ENCODE measurements around the gene GSC2. TPM values are rescaled to one million over a fixed set of nuclear protein-coding genes. Genes with fewer than 3 reads are reported as not detected.

Gene GSC2
- polyA plus RNA-seq, 1 donor = not detected

DNA sequence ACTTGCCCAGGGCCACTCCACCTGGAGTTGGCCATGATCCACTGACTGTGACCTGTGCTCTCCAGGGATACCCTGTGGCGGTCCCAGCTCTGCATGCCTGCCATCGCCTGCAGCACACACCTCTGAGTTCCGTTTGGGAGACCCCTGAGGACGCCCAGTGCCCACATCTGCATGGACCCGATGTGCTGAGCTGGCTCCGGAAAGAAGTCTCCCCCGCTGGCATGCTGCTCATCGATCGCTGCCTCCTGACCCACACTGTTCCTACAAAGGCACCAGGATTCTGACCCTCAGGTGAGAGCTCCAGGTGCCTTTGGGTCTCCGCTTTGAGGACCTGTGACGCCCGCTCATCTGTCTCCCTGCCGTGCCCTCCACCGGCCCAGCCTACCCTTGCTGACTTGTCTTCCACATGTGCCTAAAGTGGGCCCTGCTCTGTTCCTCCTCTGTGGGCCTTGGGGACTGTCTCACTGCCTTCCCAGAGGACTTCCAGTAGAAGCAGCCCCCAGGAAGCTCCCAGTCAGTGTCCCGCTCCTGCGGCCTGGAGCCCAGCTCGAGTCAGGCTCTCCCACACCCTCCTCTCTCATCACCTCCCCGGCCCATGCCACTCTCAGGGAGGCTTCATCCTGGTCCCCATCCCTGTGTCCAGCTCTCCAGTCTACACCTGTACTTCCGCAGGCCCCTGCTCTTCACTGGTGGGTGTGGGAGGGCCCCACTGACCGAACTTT is 34.3 kb upstream of the GSC2 start:
- Histone ChIP-seq H3K27ac (ENCODE audit: low read length) (no peak overlapping the region), H3K27me3 (ENCODE audit: control insufficient read depth, insufficient read depth, low read length) (no peaks in the 10 kb centered on the region), H3K36me3 (ENCODE audit: control insufficient read depth, insufficient read depth, low read length) (no peaks in the 10 kb centered on the region), H3K4me1 (ENCODE audit: control insufficient read depth, insufficient read depth, low read length) (peaks cover 17% of the 10 kb centered on the region), H3K4me3 (ENCODE audit: low read length) (no peak overlapping the region), H3K9me3 (ENCODE audit: control insufficient read depth, low read depth, low read length) (no peaks in the 10 kb centered on the region)
- WGBS (ENCODE audit: insufficient coverage, low lambda C conversion rate) = no CpG with 5 or more reads among the region's 20 CpGs
- DNase-seq = no peak

DNA sequence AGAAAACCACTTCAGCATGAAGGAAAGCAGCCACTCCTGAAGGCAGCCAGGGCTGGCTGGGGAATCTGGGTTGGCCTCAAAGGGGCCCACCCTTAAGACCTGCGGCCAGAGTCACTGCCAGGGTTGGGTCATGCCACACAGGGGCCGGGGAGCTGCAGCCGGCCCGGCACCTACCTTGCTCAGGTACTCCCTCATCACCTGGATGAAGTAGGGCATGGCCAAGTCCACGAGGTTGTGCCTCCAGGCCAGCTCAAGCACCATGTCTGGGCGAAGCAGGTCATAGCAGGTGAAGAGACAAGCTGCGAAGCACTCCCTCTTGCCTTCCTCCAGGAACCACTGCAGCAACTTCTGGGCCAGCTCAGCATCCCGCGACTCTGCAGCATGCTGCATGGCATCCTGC is 33.1 kb upstream of the GSC2 start:
- no peak for DNase-seq
- Histone ChIP-seq H3K4me1 (ENCODE audit: control insufficient read depth, insufficient read depth, low read length) (peaks cover 21% of the 10 kb centered on the region), H3K36me3 (ENCODE audit: control insufficient read depth, insufficient read depth, low read length) (no peaks in the 10 kb centered on the region), H3K4me3 (ENCODE audit: low read length) (no peak overlapping the region), H3K27ac (ENCODE audit: low read length) (no peak overlapping the region), H3K27me3 (ENCODE audit: control insufficient read depth, insufficient read depth, low read length) (no peaks in the 10 kb centered on the region), H3K9me3 (ENCODE audit: control insufficient read depth, low read depth, low read length) (no peaks in the 10 kb centered on the region)
- no CpG with 5 or more reads among the region's 9 CpGs for WGBS (ENCODE audit: insufficient coverage, low lambda C conversion rate)

DNA sequence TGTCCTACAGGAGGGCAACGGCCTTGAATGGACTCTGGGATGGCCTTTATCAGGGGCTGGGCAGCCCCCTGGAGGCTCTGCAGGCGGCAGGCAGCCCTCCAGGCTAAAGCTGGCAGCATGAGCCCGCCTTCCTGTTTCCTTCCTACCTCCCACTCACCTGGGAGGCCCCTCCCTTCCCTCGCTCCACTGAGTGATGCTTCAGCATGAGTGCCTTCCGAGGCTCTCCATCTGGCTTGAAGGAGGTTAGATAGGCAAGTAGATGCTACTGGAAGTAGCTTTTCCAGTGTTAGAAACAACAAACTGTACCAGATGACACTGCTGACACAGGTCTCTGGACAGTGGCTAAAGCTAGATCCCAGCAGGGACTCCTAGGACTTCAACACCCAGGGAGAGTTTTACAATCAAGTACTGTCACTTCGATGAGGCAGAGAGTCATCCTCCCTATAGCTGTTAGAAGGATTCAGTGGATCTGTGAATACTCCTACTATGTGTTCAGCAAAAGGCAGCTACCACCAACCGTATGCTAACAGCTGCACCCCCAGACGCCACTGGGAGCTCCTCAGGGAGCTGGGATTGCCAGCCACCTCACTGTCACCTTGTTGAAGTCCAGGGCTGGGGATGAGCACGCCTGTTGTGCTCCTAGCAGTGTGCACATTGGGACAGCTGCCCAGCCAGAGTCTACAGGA is 32.5 kb upstream of the GSC2 start:
- Histone ChIP-seq H3K27ac (ENCODE audit: low read length) (no peak overlapping the region), H3K9me3 (ENCODE audit: control insufficient read depth, low read depth, low read length) (no peaks in the 10 kb centered on the region), H3K4me1 (ENCODE audit: control insufficient read depth, insufficient read depth, low read length) (peaks cover 21% of the 10 kb centered on the region), H3K27me3 (ENCODE audit: control insufficient read depth, insufficient read depth, low read length) (no peaks in the 10 kb centered on the region), H3K4me3 (ENCODE audit: low read length) (no peak overlapping the region), H3K36me3 (ENCODE audit: control insufficient read depth, insufficient read depth, low read length) (no peaks in the 10 kb centered on the region)
- no CpG with 5 or more reads among the region's 9 CpGs for WGBS (ENCODE audit: insufficient coverage, low lambda C conversion rate)
- DNase-seq = no peak

DNA sequence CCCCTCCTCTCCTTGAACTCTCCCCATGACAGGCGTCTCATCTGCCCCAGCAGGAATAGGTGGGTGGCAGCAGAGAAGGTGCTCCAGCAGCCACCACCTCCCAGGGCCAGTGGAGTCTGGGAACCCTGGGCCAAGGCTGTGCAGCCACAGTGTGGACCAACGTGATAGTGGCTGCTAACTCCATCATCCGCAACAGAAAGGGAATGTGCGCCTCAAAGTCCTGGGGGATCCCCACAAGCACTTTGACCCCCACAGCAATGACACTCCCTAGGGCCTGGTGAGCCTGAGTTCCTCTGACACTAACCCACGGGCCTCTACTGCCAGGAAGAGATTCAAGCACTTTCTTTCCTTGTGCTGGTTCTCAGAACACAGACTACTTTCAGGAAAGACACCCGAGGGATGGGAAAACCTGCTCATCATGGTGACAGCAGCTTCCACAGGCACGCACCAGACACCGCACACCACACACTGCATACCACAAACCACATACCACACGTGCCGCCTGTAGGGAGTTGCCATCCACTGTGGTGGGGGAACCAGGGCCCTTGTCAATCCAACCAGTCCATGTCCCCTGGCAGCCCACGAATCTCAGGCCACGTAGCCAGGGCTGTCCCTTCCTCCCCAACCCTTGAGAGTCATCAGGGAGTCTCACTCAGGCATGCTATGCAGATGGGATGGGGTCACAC is 31.8 kb upstream of the GSC2 start:
- Histone ChIP-seq H3K27me3 (ENCODE audit: control insufficient read depth, insufficient read depth, low read length) (no peaks in the 10 kb centered on the region), H3K27ac (ENCODE audit: low read length) (no peak overlapping the region), H3K36me3 (ENCODE audit: control insufficient read depth, insufficient read depth, low read length) (peaks cover 2% of the 10 kb centered on the region), H3K4me1 (ENCODE audit: control insufficient read depth, insufficient read depth, low read length) (peaks cover 24% of the 10 kb centered on the region), H3K9me3 (ENCODE audit: control insufficient read depth, low read depth, low read length) (no peaks in the 10 kb centered on the region), H3K4me3 (ENCODE audit: low read length) (no peak overlapping the region)
- no peak for DNase-seq
- WGBS (ENCODE audit: insufficient coverage, low lambda C conversion rate) = no CpG with 5 or more reads among the region's 12 CpGs

DNA sequence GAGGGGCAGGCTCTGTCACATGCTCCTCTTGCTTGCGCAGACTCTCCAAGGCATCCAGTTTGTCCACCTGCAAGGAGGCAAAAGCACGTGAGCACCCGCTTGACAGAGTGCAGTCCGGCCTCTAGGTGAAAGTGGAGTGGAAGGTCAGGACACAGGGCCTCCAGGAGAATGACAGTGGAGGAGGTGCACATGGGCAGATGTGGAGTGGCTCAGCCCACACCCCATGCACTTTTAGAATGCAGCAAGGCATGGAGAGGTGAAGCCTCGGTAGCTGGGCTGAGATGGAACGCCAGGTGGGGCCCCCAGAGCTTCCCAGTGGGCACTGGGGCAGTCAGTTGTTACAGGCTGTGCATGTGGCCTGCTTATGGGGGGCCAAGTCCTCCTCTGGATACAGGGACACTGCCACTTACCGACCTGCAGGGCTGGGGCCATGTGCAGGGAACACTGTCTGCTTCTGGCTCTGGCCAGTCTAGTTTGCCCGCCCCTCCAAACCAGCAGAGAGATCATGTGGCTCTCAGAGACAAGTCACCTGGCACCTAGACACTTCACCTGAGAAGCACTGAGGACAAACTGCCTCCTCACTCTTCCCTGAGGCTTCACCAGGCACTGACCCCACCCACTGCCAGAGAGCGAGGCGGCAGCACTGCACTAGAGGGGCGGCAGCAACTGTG is 30.8 kb upstream of the GSC2 start:
- no peak overlapping the region for H3K4me3 ChIP-seq (ENCODE audit: low read length)
- no CpG with 5 or more reads among the region's 11 CpGs for WGBS (ENCODE audit: insufficient coverage, low lambda C conversion rate)
- no peak for DNase-seq
- H3K4me1 ChIP-seq (ENCODE audit: control insufficient read depth, insufficient read depth, low read length) = peaks cover 33% of the 10 kb centered on the region
- H3K27me3 ChIP-seq (ENCODE audit: control insufficient read depth, insufficient read depth, low read length) = no peaks in the 10 kb centered on the region
- H3K9me3 ChIP-seq (ENCODE audit: control insufficient read depth, low read depth, low read length) = no peaks in the 10 kb centered on the region
- H3K27ac ChIP-seq (ENCODE audit: low read length) = no peak overlapping the region
- H3K36me3 ChIP-seq (ENCODE audit: control insufficient read depth, insufficient read depth, low read length) = peaks cover 13% of the 10 kb centered on the region

DNA sequence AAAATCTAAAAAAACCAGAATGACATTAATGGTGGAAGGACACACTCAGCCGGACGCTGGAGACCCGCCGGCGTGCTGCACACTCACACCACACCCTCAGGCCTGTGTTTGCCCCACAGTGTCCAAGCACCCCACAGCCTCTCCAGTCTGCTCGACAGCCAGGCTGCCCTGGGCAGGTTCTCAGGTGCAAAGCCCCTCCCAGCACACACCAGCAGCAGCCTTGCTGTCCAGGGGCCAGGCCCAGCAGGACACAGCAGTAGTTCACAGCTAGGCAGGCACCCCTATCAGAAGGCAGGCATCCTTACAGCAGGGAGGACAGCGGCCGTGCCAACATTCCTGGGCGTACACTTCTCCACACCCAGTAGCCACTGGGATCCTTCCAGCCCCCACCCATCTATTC is 30.1 kb upstream of the GSC2 start:
- Histone ChIP-seq H3K4me1 (ENCODE audit: control insufficient read depth, insufficient read depth, low read length) (peaks cover 40% of the 10 kb centered on the region), H3K27me3 (ENCODE audit: control insufficient read depth, insufficient read depth, low read length) (no peaks in the 10 kb centered on the region), H3K27ac (ENCODE audit: low read length) (peak overlapping the region; percentile 96), H3K36me3 (ENCODE audit: control insufficient read depth, insufficient read depth, low read length) (peaks cover 19% of the 10 kb centered on the region), H3K4me3 (ENCODE audit: low read length) (no peak overlapping the region), H3K9me3 (ENCODE audit: control insufficient read depth, low read depth, low read length) (no peaks in the 10 kb centered on the region)
- no CpG with 5 or more reads among the region's 9 CpGs for WGBS (ENCODE audit: insufficient coverage, low lambda C conversion rate)
- no peak for DNase-seq

DNA sequence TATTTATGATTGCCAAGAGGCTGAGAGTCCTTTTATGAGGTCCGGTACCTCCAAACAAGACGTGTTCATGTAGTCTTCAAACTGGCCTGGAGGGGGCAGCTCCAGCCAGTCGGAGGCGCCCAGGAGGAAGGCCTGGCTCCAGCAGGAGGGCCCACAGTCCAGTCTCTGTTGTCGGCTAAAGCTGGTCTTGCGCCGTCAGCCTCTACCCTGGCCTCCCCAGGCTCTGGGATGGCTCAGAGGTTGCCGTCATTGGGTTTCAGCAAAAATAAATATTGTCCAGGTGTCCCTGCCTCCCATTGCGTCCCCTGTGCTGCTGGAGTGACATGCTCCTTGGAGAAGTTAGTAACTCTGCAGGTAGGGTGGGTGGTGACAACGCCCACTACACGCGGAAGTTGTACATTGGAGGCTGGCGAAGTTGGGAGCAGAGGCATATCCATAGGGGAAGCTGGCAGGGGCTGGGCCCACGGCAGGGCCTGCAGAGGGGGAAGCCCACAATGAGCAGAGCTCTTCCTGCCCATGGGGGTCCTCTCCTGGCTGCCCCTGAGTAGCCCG is 29.5 kb upstream of the GSC2 start:
- Histone ChIP-seq H3K4me1 (ENCODE audit: control insufficient read depth, insufficient read depth, low read length) (peaks cover 41% of the 10 kb centered on the region), H3K9me3 (ENCODE audit: control insufficient read depth, low read depth, low read length) (no peaks in the 10 kb centered on the region), H3K36me3 (ENCODE audit: control insufficient read depth, insufficient read depth, low read length) (peaks cover 26% of the 10 kb centered on the region), H3K27me3 (ENCODE audit: control insufficient read depth, insufficient read depth, low read length) (no peaks in the 10 kb centered on the region), H3K27ac (ENCODE audit: low read length) (peak overlapping the region; percentile 96), H3K4me3 (ENCODE audit: low read length) (peak overlapping the region; percentile 68)
- WGBS (ENCODE audit: insufficient coverage, low lambda C conversion rate) = no CpG with 5 or more reads among the region's 15 CpGs
- peak; percentile 86 to 90 for DNase-seq

DNA sequence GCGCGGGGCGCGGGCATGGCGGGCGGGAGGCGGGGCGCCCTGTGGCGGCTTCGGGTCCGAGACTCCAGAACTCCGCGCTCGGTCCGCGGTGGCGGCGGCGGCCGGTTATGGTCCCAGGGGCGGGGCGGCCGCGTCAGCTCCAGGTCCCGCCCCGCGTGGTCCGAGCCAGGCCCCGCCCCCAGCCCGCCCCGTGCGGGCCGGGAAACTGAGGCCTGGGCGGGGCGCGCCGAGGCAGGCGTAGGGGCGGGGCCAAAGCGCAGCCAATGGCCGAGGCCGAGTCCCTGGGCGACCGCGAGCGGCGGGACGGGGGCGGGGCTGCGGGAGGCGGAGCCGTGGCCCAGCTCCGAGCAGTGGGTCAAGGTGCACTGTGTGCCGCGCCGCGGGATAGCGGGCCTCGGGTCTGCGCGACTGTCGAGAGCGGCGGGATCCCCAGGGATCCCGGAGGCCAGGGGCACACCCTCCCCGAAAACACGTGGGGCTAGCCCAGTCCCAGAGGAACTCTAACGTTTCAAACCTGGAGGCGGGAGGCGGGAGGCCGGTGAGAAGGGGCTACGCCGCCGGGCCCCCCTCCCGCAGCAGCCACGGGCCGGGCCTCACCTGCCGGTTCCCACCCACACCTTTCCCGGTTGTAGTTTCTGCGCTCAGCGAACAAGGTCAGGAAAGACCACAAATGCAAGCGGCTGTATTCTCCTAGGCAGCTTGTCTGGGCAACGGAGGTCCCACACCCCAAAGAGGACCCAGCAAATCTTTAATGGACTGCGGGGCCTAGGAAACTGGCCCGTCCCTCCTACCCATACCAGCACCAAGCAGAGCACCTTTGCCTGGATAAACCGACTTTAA is 28.8 kb upstream of the GSC2 start, which contains the start of gene SLC25A1:
Gene SLC25A1 (minus strand): TSS at position 80 of the 840 bp plus-strand sequence. CDS start 63 bp downstream, at position 17.
- WGBS (ENCODE audit: insufficient coverage, low lambda C conversion rate) = no CpG with 5 or more reads among the region's 86 CpGs
- H3K27me3 ChIP-seq (ENCODE audit: control insufficient read depth, insufficient read depth, low read length) = no peaks in the 10 kb centered on the region
- H3K36me3 ChIP-seq (ENCODE audit: control insufficient read depth, insufficient read depth, low read length) = peaks cover 29% of the 10 kb centered on the region

DNA sequence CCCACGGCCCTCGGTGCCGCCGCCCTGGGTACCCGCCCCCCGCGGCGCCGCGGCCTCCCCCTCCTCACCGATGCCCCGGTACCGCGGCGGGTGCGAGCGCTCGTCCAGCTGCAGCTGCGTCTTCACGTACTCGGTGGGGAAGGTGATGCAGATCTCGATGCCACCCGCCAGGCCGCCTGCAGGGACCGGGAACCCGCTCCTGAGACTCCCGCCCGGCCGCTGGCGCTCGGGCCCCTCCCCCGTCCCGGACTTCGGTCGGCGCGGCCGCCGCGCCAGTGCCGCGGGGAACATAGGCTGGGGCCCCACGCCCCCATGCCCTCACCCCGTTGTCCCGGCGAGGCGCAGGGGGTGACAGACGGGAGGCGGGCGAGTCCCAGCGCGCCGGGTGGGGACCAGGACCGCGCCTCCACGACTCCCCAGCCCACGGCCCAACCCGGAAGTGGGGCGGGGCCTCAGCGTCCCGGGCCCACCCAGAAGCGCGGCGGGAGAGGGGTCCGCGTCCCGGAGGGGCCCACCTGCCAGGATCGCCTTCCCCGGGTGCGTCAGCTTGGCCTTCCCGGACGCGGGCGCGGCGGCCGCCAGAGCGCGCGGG is 28.1 kb upstream of the GSC2 start:
- H3K4me1 ChIP-seq (ENCODE audit: control insufficient read depth, insufficient read depth, low read length) = peaks cover 53% of the 10 kb centered on the region
- H3K27me3 ChIP-seq (ENCODE audit: control insufficient read depth, insufficient read depth, low read length) = no peaks in the 10 kb centered on the region
- H3K36me3 ChIP-seq (ENCODE audit: control insufficient read depth, insufficient read depth, low read length) = peaks cover 30% of the 10 kb centered on the region
- WGBS (ENCODE audit: insufficient coverage, low lambda C conversion rate) = no CpG with 5 or more reads among the region's 80 CpGs
- H3K4me3 ChIP-seq (ENCODE audit: low read length) = peak overlapping the region; percentile 65
- H3K27ac ChIP-seq (ENCODE audit: low read length) = peak overlapping the region; percentile 91
- peak; percentile 84 to 91 for DNase-seq
- H3K9me3 ChIP-seq (ENCODE audit: control insufficient read depth, low read depth, low read length) = no peaks in the 10 kb centered on the region

More for the DNA sequence above, 28.8 kb upstream of the GSC2 start, which contains the start of gene SLC25A1:
- H3K4me1 ChIP-seq (ENCODE audit: control insufficient read depth, insufficient read depth, low read length) = peaks cover 46% of the 10 kb centered on the region
- DNase-seq = peak; percentile 91 to 97
- peak within 1 kb of the TSS; percentile 96 for H3K27ac ChIP-seq (ENCODE audit: low read length)
- H3K9me3 ChIP-seq (ENCODE audit: control insufficient read depth, low read depth, low read length) = no peaks in the 10 kb centered on the region
- peak within 1 kb of the TSS; percentile 68 for H3K4me3 ChIP-seq (ENCODE audit: low read length)
